Osteoblast (primary cell): ENCODE measurements around the gene KRT80. TPM values are rescaled to one million over a fixed set of nuclear protein-coding genes. Genes with fewer than 3 reads are reported as not detected.

Experiments used
- DNase-seq: peaks from one replicate; pipeline ENCODE4 v3.0.0; 2011; ENCODE audit warnings: low spot score, mixed read lengths; ENCODE audit not compliant: insufficient read length; ENCODE audit errors: missing footprints
- H2AFZ ChIP-seq: 2 replicates; pipeline ENCODE4 v1.6.0; 2011; ENCODE audit warnings: mild to moderate bottlenecking, low read length
- H3K27ac ChIP-seq: 2 replicates; pipeline ENCODE4 v1.5.1; 2011; ENCODE audit warnings: mild to moderate bottlenecking, low read depth, low read length, moderate library complexity
- H3K27me3 ChIP-seq: 2 replicates; pipeline ENCODE4 v1.6.0; 2012; ENCODE audit warnings: mild to moderate bottlenecking, control low read depth, inconsistent platforms, low read length, moderate library complexity; ENCODE audit not compliant: insufficient read depth
- H3K36me3 ChIP-seq: 2 replicates; pipeline ENCODE4 v1.5.1; 2011; ENCODE audit warnings: mild to moderate bottlenecking, low read length, control low read depth, moderate library complexity; ENCODE audit not compliant: insufficient read depth
- H3K4me1 ChIP-seq: 2 replicates; pipeline ENCODE4 v1.5.1; 2011; ENCODE audit warnings: mild to moderate bottlenecking, low read length, control low read depth, moderate library complexity; ENCODE audit not compliant: insufficient read depth
- H3K4me2 ChIP-seq: 2 replicates; pipeline ENCODE4 v1.6.0; 2011; ENCODE audit warnings: mild to moderate bottlenecking, low read length; ENCODE audit not compliant: insufficient read depth
- H3K4me3 ChIP-seq: fragments of 200-600 bp; sonication (generic); 3 replicates; pipeline ENCODE4 v1.5.1; 2012; ENCODE audit warnings: mild to moderate bottlenecking, low read length, inconsistent platforms; ENCODE audit not compliant: insufficient read depth
- H3K79me2 ChIP-seq: 2 replicates; pipeline ENCODE4 v1.6.0; 2012; ENCODE audit warnings: mild to moderate bottlenecking, low read length, control low read depth, inconsistent platforms; ENCODE audit not compliant: insufficient read depth
- H3K9me3 ChIP-seq: 2 replicates; pipeline ENCODE4 v1.5.1; 2011; ENCODE audit warnings: low read depth, low read length, control low read depth
- H4K20me1 ChIP-seq: 2 replicates; pipeline ENCODE4 v1.6.0; 2012; ENCODE audit warnings: mild to moderate bottlenecking, low read length, control low read depth; ENCODE audit not compliant: insufficient read depth
- total RNA-seq: library from RNA; depleted of rRNA; stranded (reverse); fragments of >200 nt; gene quantifications from 2 replicates; pipeline ENCODE4 v1.2.3, GENCODE V29; 2012
- TF ChIP-seq, protein P1 (sequence below): IDR thresholded peaks from 2 replicates; pipeline ENCODE4 v1.5.1; 2011; ENCODE audit warnings: mild to moderate bottlenecking, low read depth, low read length, moderate library complexity; ENCODE audit errors: extremely low read depth

Gene KRT80
- total RNA-seq, 1 donor: 0.72 TPM

DNA sequence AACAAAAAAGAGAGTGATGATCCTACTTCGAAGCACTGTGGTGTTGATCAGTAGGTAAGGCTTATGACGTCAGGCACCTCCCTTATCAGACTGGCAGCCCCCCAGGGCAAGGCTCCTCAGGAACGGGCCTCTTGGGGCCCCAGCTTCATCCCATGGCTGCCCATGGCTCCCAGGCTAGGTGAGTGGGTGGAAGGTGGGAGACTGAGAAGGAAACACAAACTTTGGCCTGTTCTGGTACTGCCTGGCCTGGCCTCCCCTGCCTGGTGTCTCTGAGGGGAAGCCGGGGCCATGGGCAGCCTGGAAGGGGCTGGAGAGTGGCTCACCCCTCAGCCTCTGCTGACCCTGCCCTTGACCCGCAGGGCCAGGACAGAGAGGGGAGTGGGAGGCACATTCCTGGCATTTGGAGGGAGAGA is 38.9 kb downstream of the KRT80 start:
- Histone ChIP-seq H3K4me2 (no peak overlapping the region), H3K27me3 (no peaks in the 10 kb centered on the region)
- TF ChIP-seq, protein P1, sequence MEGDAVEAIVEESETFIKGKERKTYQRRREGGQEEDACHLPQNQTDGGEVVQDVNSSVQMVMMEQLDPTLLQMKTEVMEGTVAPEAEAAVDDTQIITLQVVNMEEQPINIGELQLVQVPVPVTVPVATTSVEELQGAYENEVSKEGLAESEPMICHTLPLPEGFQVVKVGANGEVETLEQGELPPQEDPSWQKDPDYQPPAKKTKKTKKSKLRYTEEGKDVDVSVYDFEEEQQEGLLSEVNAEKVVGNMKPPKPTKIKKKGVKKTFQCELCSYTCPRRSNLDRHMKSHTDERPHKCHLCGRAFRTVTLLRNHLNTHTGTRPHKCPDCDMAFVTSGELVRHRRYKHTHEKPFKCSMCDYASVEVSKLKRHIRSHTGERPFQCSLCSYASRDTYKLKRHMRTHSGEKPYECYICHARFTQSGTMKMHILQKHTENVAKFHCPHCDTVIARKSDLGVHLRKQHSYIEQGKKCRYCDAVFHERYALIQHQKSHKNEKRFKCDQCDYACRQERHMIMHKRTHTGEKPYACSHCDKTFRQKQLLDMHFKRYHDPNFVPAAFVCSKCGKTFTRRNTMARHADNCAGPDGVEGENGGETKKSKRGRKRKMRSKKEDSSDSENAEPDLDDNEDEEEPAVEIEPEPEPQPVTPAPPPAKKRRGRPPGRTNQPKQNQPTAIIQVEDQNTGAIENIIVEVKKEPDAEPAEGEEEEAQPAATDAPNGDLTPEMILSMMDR: no peak

DNA sequence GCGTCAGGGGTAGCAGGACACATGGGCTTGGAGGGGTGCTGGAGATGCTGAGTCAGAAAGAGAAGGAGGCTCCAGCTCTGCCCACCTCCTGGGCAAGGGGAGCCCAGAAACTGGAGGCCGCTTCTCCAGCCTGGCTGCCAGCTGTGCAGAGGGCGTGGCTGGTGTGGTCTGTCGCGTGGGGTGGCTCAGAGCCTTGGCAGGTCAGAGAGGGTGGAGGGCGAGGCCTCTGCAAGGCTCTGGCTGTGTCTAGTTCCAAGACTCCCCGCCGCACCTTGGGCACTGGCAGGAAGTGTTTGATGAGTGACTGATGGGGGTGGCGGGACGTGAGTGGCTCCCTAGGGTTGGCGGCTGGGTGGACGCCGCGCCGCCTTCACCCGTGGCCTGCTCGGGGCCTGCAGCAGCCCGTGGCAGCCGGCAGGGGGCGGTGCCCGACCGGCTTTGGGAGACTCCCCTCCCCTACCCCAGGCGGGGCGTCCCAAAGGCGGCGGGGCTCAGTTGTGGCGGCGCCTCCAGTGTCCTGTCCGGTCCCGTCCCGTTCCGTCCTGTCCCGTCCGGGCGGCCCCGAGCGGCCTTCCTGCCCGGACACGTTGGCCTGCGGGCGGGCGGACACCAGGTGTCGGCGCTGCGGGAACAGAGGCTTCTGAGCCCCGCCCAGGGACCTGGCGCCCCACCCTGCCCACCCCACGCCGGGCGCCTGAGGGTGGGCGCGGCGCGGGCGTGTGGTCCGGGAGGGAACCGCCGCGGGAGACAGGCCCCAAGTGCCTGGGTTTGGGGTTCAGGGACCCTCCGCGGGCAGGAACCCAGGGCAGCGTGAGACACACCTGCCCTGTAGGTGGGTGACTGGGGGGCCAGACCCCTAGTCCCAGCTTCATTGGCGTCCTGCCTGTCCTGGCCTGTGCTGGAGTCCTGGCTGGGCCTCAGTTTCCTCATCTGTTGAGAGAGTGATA is 39.7 kb downstream of the KRT80 start:
- Histone ChIP-seq H3K36me3 (no peaks in the 10 kb centered on the region), H3K4me3 (peak overlapping the region; percentile 64), H3K9me3 (no peaks in the 10 kb centered on the region), H2AFZ (peak overlapping the region; percentile 83), H4K20me1 (no peaks in the 10 kb centered on the region), H3K79me2 (no peaks in the 10 kb centered on the region), H3K4me2 (peak overlapping the region; percentile 76), H3K4me1 (peaks cover 19% of the 10 kb centered on the region), H3K27ac (no peak overlapping the region), H3K27me3 (no peaks in the 10 kb centered on the region)
- peak; percentile 99 for DNase-seq
- TF ChIP-seq, protein P1: peak; percentile 71

More for the DNA sequence above, 38.9 kb downstream of the KRT80 start:
- Histone ChIP-seq H3K27ac (no peak overlapping the region), H2AFZ (no peak overlapping the region), H3K4me3 (no peak overlapping the region), H4K20me1 (no peaks in the 10 kb centered on the region), H3K9me3 (no peaks in the 10 kb centered on the region), H3K36me3 (no peaks in the 10 kb centered on the region), H3K4me1 (peaks cover 14% of the 10 kb centered on the region), H3K79me2 (no peaks in the 10 kb centered on the region)
- peak; percentile 57 for DNase-seq

DNA sequence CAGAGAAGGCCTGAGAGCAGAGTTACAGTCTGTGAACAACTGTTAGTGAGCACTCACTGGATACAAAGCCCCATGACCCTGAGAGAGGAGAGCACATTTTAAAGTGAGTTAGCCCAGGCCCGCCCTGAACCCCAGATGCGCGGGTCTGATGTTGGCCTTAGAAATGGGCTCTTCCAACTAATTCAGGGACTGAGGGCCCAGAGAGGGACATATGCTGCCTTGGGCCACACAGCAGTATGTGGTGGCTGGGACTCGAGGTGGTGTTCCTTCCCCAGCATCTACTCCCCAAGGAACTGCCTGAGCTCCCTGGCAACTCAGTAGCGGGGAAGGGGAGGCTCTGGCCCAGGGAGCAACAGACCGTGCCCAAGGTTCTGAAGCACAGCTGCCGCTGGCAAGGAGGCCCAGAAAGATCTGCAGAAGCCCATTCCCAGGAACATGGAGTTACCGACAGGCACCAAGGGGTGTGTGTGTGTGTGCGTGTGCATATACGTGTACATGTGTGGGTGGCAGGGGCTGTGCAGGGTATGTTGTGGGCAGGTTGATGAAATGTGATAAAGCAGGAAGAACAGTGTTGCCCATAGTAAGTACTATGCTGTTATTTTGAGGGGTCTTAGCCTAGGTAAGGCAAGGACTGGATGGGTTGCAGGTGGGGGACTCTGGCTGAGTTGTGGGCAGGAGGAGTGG is 40.5 kb downstream of the KRT80 start:
- no peak overlapping the region for H2AFZ ChIP-seq
- no peak overlapping the region for H3K4me2 ChIP-seq
- H3K36me3 ChIP-seq: no peaks in the 10 kb centered on the region
- no peak overlapping the region for H3K27ac ChIP-seq
- no peaks in the 10 kb centered on the region for H3K9me3 ChIP-seq
- peak; percentile 55 for DNase-seq
- TF ChIP-seq, protein P1: no peak
- no peaks in the 10 kb centered on the region for H3K79me2 ChIP-seq
- H3K4me1 ChIP-seq: peaks cover 27% of the 10 kb centered on the region
- no peaks in the 10 kb centered on the region for H4K20me1 ChIP-seq
- no peak overlapping the region for H3K4me3 ChIP-seq
- H3K27me3 ChIP-seq: no peaks in the 10 kb centered on the region

DNA sequence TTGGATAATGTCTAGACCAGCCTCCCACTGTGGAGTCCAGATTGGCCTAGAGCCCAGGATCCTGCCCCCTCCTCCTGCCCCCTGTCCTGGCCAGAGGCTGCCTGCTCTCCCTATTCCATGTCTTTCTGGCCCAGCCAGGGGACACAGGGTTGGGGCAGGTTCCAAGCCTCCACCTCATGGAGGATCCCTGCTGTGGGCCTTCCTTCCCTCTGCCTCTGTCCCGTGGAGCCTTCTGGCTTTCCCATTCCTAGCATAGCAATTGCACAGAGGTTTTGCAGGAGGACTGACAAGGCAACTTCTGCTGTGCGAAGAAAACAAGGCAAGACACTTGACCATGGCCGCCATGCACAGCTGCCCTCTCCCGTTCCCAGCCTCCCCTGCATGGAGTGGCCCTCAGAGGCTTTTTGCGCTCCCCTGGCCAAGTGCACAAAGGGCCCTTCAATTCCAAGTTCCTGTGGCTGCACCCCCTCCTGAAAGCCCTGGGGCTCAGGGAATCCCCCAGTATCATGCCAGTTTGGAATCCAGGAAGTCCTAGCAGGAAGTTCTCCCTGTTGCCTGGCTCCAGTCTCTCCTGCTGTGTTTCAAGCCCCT is 42.1 kb downstream of the KRT80 start:
- Histone ChIP-seq H4K20me1 (no peaks in the 10 kb centered on the region), H2AFZ (no peak overlapping the region), H3K4me1 (peaks cover 27% of the 10 kb centered on the region), H3K4me3 (no peak overlapping the region), H3K9me3 (no peaks in the 10 kb centered on the region), H3K27me3 (no peaks in the 10 kb centered on the region), H3K79me2 (no peaks in the 10 kb centered on the region), H3K27ac (peak overlapping the region; percentile 23), H3K36me3 (no peaks in the 10 kb centered on the region), H3K4me2 (no peak overlapping the region)
- peak; percentile 74 for DNase-seq
- TF ChIP-seq, protein P1: no peak
